Activated gamma-delta T cell treated with Interleukin-2 at 50 U/mL for 16 hours (primary cell): ENCODE results near the gene ZBTB5.
"Not testable (repeated sequence)": the region's sequence is repeated elsewhere in the genome, so short reads cannot be mapped to it uniquely, and the experiment has no call there.

ENCODE experiments used
- DNase-seq: peaks from one replicate; pipeline ENCODE4 v3.0.0-alpha.2; 2020

ZBTB5 gene

DNA sequence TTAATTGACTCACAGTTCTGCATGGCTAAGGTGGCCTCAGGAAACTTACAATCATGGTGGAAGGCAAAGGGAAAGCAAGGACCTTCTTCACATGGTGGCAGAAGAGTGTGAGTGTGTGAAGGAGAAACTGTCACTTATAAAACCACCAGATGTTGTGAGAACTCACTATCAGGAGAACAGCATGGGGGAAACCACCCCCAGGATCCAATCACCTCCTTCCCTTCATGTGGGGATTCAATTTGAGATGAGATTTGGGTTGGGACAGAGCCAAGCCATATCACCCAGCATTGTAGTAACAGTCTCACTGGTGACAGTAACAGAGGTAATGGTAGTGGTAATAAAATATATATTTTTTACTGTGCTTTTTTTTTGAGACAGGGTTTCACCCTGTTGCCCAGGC, 18.1 kb downstream of the ZBTB5 start:
- DNase-seq = no peak

DNA sequence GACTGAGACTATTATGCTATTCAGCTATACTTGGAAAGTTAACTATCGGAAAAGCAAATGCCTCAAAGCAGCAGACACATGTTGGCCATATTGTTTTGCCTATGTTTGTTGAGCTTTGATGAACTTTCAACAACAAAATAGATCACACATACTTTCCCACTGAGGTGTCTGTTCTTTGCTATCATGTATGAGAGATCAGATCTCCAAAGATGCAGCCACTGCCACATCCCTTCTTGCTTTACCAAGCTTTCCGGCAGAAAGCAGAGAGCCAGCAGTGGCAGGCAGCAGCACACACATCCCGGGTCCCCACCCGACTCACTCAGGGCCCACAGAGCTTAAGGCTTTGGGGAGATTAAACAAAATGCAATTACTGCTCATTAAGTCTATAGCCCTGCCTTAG, 18.8 kb downstream of the ZBTB5 start:
- no peak for DNase-seq

DNA sequence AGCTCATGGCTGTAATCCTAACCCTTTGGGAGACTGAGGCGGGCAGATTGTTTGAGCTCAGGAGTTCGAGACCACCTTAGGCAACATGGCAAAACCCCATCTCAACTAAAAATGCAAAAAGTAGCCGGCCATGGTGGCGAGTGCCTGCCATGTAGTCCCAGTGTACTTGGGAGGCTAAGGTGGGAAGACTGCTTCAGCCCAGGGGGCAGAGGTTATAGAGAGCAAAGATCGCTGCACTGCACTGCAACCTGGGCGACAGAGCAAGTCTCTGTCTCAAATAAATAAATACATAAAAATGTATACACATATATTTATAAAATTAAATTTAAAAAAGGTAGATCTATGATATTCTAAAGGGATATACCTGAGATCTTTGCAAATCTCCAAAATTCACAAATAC, 19.4 kb downstream of the ZBTB5 start:
- DNase-seq = no peak

DNA sequence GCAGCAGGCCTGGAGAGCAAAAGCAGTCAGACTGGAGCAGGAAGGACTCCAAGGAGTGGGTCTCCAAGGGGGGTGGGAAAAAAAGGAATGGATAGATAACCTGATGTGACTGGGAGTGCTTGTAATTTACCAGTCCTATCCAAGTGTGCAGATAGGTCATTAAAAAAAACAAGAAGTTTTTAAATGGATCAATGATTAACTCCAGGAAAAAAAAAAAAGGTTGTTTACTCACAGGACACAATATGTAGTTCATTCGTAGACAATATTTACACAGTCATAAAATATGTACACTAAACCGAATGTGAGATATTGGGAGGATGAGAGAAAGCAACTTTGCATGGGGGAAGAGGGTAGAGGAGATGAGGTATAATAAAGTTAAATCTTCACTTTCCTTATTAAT, 20.4 kb downstream of the ZBTB5 start:
- DNase-seq = no peak

- DNase-seq = no peak
Observed at GRCh38 chr9:37443566-37443965, 21.7 kb downstream of the ZBTB5 start.

DNA sequence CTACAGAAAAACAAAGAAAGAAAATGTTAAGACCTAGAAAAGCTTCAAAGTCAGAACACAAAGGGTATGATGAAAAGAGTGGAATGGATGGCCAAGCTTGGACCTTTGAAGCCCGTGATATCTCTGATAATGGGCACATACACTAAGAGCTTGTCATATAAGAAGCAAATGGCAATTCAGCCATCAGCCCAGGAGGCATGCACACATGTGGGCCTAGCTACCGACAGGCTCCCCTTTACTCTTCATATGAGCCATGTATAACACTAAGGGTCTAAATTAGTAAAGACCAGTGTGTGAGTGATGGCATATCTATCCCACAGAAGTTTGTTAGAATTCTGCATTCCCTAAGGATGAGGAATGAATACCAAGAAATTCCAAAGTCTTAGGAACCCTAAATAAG, 22.7 kb downstream of the ZBTB5 start:
- no peak for DNase-seq

- DNase-seq = no peak
Observed at GRCh38 chr9:37441776-37442370, 23.4 kb downstream of the ZBTB5 start.

DNA sequence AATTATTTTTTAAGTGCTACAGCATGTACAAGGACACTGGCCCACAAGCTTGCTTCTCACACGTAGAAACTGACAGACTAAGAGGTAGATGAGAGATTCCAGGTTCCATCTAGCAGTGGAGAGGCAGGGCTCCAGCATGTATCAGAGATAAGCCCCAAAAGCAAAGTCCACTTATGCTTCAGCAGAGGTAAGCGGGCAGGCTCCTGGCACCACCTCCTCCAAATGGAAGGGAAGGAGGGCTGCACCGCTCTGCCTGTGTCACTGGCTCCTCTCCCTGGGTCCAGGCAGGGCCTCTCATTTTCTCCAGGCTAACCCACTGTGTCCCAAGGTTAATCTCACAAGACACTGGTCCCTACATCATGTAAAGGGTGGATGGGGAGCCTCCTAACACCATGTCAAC, 26.9 kb downstream of the ZBTB5 start:
- DNase-seq = no peak

GRCh38 chr9:37437621-37438020, 27.6 kb downstream of the ZBTB5 start:
- no peak for DNase-seq

- no peak for DNase-seq
Observed at GRCh38 chr9:37437010-37437409, 28.2 kb downstream of the ZBTB5 start.

DNA sequence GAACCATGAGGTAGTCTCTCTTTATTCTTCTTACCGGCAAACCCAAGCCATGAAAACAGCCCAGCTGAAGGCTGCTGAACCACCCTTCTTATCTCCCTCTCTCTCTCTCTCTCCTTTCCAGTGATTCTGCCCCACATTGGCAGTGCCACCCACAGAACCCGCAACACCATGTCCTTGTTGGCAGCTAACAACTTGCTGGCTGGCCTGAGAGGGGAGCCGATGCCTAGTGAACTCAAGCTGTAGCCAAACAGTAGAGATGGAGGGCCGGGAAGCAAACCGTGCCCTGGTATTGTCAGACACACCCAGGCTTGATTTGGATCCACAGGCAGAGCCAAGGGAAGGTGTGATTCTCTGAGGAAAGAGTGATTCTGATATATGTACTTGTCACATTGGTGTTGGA, 28.7 kb downstream of the ZBTB5 start:
- DNase-seq = no peak

- DNase-seq = no peak
Observed at GRCh38 chr9:37433867-37434371, 31.3 kb downstream of the ZBTB5 start.

DNA sequence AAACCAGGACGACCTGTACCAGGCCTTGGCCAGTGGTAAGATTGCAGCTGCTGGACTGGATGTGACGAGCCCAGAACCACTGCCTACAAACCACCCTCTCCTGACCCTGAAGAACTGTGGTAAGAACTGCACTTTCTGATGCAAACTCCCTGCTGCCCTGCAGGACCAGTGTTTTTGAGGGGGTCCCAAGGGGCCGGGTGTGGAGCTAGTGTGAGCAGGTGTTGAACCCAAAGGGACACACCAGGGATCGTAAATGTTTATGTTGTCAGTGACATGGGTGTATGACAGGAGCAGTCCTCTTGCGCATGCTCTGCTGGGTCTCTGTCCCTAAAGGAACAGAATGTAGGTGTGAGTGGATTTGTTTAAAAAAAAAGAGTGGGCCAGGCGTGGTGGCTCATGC, 33.2 kb downstream of the ZBTB5 start:
- DNase-seq = no peak

GRCh38 chr9:37430841-37431597, 34.2 kb downstream of the ZBTB5 start:
- DNase-seq = no peak

GRCh38 chr9:37429441-37430285, 35.6 kb downstream of the ZBTB5 start:
- DNase-seq = no peak

DNA sequence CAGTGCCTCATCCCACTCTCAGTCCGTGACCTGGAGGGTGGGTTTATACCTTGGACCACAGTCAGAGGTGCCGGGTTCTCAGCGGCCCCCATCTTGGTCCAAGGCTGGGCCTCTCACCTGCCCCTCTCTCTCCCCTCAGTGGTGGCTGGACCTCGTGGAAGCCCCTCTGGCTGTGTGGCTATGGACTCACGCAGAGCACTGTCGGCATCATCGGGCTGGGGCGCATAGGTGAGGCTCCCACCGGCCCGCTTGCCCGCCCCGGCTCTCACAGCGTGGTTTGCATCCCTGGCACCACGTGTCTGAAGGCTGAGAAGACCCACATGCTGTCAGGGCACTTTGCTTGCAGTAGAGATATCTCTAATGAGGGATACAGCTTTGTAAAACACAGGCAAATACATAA, 36.9 kb downstream of the ZBTB5 start:
- no peak for DNase-seq

DNA sequence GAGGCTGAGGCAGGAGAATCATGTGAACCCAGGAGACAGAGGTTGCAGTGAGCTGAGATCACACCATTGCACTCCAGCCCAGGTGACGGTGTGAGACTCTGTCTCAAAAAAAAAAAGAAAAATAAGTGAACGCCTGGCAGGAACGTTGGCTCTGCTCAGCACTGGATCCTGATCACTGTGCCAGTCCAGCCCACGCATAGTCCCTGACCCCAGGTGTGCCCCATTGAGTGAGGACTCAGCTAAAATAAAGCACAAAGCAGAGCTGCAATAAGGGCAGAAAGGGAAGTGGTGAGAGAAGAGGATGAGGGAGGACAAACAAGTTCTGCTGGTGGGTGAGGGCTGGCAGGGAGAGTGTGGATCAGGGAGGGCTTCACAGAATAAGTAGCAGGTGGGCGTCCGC, 38.4 kb downstream of the ZBTB5 start:
- no peak for DNase-seq

GRCh38 chr9:37426431-37426830, 38.8 kb downstream of the ZBTB5 start:
- DNase-seq = not testable (repeated sequence)

GRCh38 chr9:37425298-37425752, 39.9 kb downstream of the ZBTB5 start:
- no peak for DNase-seq

DNA sequence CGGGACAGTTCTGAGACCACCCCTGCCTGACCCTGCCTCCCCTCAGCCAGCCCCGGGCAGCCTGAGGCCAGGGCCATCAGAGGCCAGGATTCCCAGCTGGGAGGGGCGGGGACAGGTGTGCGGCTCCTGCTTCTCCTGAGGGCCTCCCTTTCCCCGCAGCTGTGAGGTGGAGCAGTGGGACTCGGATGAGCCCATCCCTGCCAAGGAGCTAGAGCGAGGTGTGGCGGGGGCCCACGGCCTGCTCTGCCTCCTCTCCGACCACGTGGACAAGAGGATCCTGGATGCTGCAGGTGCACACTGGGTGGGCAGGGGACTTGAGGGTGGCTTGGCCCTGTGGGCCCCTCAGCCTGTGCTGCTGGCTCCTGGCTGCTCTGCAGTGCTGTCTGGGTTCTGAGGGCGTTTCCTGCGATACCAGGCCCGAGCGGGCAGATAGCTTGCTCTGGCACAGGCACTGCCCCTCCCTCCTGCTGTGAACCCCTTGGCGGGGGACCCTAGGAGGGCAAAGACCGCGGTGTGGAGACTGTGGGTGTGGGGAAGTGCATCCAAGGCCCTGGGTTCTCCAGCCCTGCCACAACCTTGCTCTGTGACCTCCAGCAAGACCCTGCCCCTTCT, 40.5 kb downstream of the ZBTB5 start:
- DNase-seq = no peak

DNA sequence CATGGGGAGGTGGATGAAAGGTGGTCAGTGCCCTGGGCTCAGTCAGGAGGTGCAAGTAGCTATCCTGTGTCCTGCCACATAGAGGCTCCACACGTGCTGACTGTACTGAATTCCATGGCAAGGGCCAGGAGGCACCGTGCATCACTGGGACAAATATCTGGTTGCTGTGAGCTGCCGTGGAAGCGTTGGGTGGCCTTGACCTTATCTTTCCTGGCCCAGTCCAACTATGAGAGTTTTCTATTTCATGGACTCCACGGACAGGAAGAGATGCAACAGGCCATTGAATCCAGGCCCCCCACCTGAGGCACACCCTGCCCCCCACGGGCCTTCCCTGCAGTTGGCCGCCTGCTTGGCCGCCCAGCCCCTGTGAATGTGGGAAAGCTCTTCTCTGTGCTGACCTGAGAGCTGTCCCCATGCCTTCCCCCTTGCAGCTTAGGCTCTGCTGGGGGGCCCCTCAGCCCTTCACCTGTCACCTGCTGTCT, 41.0 kb downstream of the ZBTB5 start:
- DNase-seq = no peak

GRCh38 chr9:37423508-37423907, 41.7 kb downstream of the ZBTB5 start:
- DNase-seq = no peak
